Naive thymus-derived CD4-positive, alpha-beta T cell (primary cell): ENCODE data around the gene UBASH3B. TPM values are rescaled to one million over a fixed set of nuclear protein-coding genes. Genes with fewer than 3 reads are reported as not detected.

Experiments
- ATAC-seq: fragments of 150-1000 bp; cut with Tn5 transposase; 2 replicates; pipeline ENCODE4 v1.10.0; 2021; ENCODE audit warnings: mild to moderate bottlenecking, moderate library complexity
- CTCF ChIA-PET: fragments of 350-600 bp; sonication (Branson Sonifier 250); formaldehyde crosslinking; loops from one replicate; lab custom pipeline; 2021; ENCODE audit warnings: antibody characterized with exemption; lab: Charles Lee
- POLR2A ChIA-PET: fragments of 350-600 bp; sonication (Branson Sonifier 250); formaldehyde crosslinking; loops from one replicate; lab custom pipeline; 2021; ENCODE audit warnings: antibody characterized with exemption, inconsistent platforms; lab: Charles Lee
- DNase-seq, 9 donors: peaks; one replicate each; pipeline versions ENCODE4 v3.0.0 to v3.0.0-alpha.2; 2020 to 2022; ENCODE audit warnings: mixed read lengths in 1 of 9
- H3K27ac ChIP-seq: one replicate; pipeline ENCODE4 v1.7.0; 2013; ENCODE audit warnings: mild to moderate bottlenecking, low read depth, low read length, moderate library complexity
- H3K27me3 ChIP-seq, 2 donors: one replicate each; pipeline ENCODE4 v1.7.0; 2013; ENCODE audit warnings: low read length in 2 of 2, mild to moderate bottlenecking in 2 of 2, moderate library complexity in 2 of 2; ENCODE audit not compliant: control insufficient read depth in 2 of 2, insufficient read depth in 2 of 2
- H3K36me3 ChIP-seq, 3 experiments: 1 replicate in 2 of 3; 2 replicates in 1 of 3; pipeline ENCODE4 v1.7.0; 2013; ENCODE audit warnings: low read length in 3 of 3, mild to moderate bottlenecking in 3 of 3, moderate library complexity in 1 of 3; ENCODE audit not compliant: insufficient read depth in 3 of 3, control insufficient read depth in 2 of 3
- H3K4me1 ChIP-seq, 2 donors: one replicate each; pipeline ENCODE4 v1.7.0; 2013; ENCODE audit warnings: low read length in 2 of 2, mild to moderate bottlenecking in 2 of 2, moderate library complexity in 1 of 2; ENCODE audit not compliant: control insufficient read depth in 2 of 2, insufficient read depth in 2 of 2
- H3K4me3 ChIP-seq: 2 replicates; pipeline ENCODE4 v1.7.0; 2013; ENCODE audit warnings: mild to moderate bottlenecking, low read length
- H3K9me3 ChIP-seq, 3 experiments: 1 replicate in 2 of 3; 2 replicates in 1 of 3; pipeline ENCODE4 v1.7.0; 2013; ENCODE audit warnings: low read length in 3 of 3; ENCODE audit not compliant: control insufficient read depth in 2 of 3
- H3K27ac Mint-ChIP-seq, 9 donors: one replicate each; pipeline ENCODE4 v1.8.0; 2020 to 2022; ENCODE audit warnings: mixed read lengths in 9 of 9, mild to moderate bottlenecking in 8 of 9, moderate library complexity in 5 of 9, inconsistent platforms in 2 of 9
- H3K27me3 Mint-ChIP-seq, 5 donors: one replicate each; pipeline ENCODE4 v1.8.0; 2021 to 2022; ENCODE audit warnings: mixed read lengths in 5 of 5, mild to moderate bottlenecking in 1 of 5
- H3K36me3 Mint-ChIP-seq, 5 donors: one replicate each; pipeline ENCODE4 v1.8.0; 2020 to 2022; ENCODE audit warnings: mixed read lengths in 5 of 5, mild to moderate bottlenecking in 3 of 5, inconsistent platforms in 1 of 5
- H3K4me1 Mint-ChIP-seq, 7 donors: one replicate each; pipeline ENCODE4 v1.8.0; 2020 to 2022; ENCODE audit warnings: mixed read lengths in 7 of 7, mild to moderate bottlenecking in 3 of 7, inconsistent platforms in 1 of 7
- H3K4me3 Mint-ChIP-seq, 10 donors: one replicate each; pipeline ENCODE4 v1.8.0; 2020 to 2022; ENCODE audit warnings: mild to moderate bottlenecking in 10 of 10, mixed read lengths in 10 of 10, moderate library complexity in 6 of 10, inconsistent platforms in 2 of 10
- H3K9me3 Mint-ChIP-seq, 11 donors: one replicate each; pipeline ENCODE4 v1.8.0; 2020 to 2022; ENCODE audit warnings: mixed read lengths in 11 of 11, mild to moderate bottlenecking in 4 of 11, inconsistent platforms in 1 of 11, moderate library complexity in 1 of 11
- intact Hi-C, 2 donors: fragments of 100-400 bp; cut with micrococcal nuclease; formaldehyde crosslinking; loops; one replicate each; pipeline ENCODE4 v1.15.1; 2023
- polyA plus RNA-seq, 2 donors: library from polyadenylated mRNA; unstranded; fragments of 300-500 nt; fragmentation: Illumina TruSeq; gene quantifications; one replicate each; pipeline ENCODE4 v1.2.3, GENCODE V29; 2021
- total RNA-seq, 6 experiments: library from RNA in 5 of 6; stranded (reverse) in 5 of 6; gene quantifications; 1 replicate in 5 of 6; 2 replicates in 1 of 6; pipeline ENCODE4 v1.2.3 and lab custom pipeline; 2021 to 2026

The UBASH3B gene
- total and polyA plus RNA-seq, 7 experiments from 2014 or later, result 10.3 to 49.8 (median 42.3) TPM

- DNase-seq (no peak), ATAC-seq (no peak)
- no peak overlapping the region for H3K4me3 Mint-ChIP-seq
- peaks cover 0 to 10% (median 0%) of the 10 kb centered on the region in 5 donors for H3K27me3 Mint-ChIP-seq
- H3K4me1 Mint-ChIP-seq, result peaks cover 2 to 79% (median 61%) of the 10 kb centered on the region in 7 donors
- H3K36me3 Mint-ChIP-seq, result peaks cover 0 to 27% (median under 1%) of the 10 kb centered on the region in 5 donors
- Histone ChIP-seq H3K4me3 (no peak overlapping the region), H3K27me3 (no peaks in the 10 kb centered on the region), H3K9me3 (no peaks in the 10 kb centered on the region), H3K36me3 (peaks cover 0 to 8% (median 0%) of the 10 kb centered on the region in 3 experiments), H3K4me1 (no peaks in the 10 kb centered on the region), H3K27ac (no peak overlapping the region)
- intact Hi-C loops, result no loop called here
- no peaks in the 10 kb centered on the region for H3K9me3 Mint-ChIP-seq
- H3K27ac Mint-ChIP-seq, result no peak overlapping the region
- ChIA-PET CTCF (no interaction called here), POLR2A (interaction anchor here (0.6 kb wide), 1 partner anchor 144 kb away, joined by 3 read pairs; no protein-coding TSS in a partner anchor)
These were observed 117.4 kb downstream of the UBASH3B start for GRCh38 chr11:122772945-122773344.

DNA sequence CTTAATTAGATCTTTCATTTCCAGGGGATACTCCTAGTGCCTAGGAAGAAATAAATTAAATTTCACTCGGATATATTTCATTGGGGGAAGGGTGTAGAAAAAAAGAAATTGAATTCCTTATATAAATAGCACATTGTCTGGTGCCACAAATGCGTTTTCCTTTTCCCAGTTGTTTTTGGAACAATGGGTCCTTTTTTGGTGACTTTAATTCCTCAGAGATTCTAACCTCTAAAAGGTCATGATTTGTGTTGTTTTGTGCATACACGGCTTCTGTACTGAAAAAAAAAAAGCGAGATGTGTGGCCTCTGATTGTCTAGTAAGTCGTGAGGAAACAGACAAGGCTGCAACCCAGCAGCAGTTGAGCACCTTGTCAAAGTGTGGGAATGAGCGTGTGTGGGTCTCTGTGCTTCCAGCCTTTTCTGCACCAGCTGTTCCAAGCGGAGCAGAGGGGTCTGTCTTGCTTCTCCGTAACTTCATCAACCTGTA, 118.3 kb downstream of the UBASH3B start:
- H3K4me1 Mint-ChIP-seq, result peaks cover 6 to 79% (median 59%) of the 10 kb centered on the region in 7 donors
- no peak for ATAC-seq

GRCh38 chr11:122775675-122776271, 120.3 kb downstream of the UBASH3B start:
- Mint-ChIP-seq H3K27me3 (peaks cover 0 to 10% (median 0%) of the 10 kb centered on the region in 5 donors), H3K4me3 (no peak overlapping the region), H3K36me3 (peaks cover 0 to 23% (median 7%) of the 10 kb centered on the region in 5 donors), H3K9me3 (no peaks in the 10 kb centered on the region), H3K27ac (peak overlapping the region in 8 of 9 donors; percentile 15 to 78 (median 50)), H3K4me1 (peaks cover 6 to 64% (median 51%) of the 10 kb centered on the region in 7 donors)
- H3K9me3 ChIP-seq, result no peaks in the 10 kb centered on the region
- no peaks in the 10 kb centered on the region for H3K27me3 ChIP-seq
- H3K36me3 ChIP-seq, result peaks cover 0 to 32% (median 0%) of the 10 kb centered on the region in 3 experiments
- ChIA-PET POLR2A (no interaction called here), CTCF (interaction anchor here (0.8 to 1.1 kb wide), 3 partner anchors 120 to 245 kb away, joined by 3 read pairs; partner anchors contain the start of gene UBASH3B)
- H3K27ac ChIP-seq, result no peak overlapping the region
- intact Hi-C loops, result no loop called here
- ATAC-seq, result no peak
- H3K4me3 ChIP-seq, result no peak overlapping the region
- no peaks in the 10 kb centered on the region for H3K4me1 ChIP-seq
- no peak for DNase-seq

More for the DNA sequence above, 118.3 kb downstream of the UBASH3B start:
- ChIA-PET POLR2A (no interaction called here), CTCF (interaction anchor here (0.6 kb wide), 1 partner anchor 135 kb away, joined by 3 read pairs; no protein-coding TSS in a partner anchor)
- Histone ChIP-seq H3K4me1 (no peaks in the 10 kb centered on the region), H3K27ac (no peak overlapping the region), H3K4me3 (no peak overlapping the region), H3K27me3 (no peaks in the 10 kb centered on the region), H3K36me3 (peaks cover 0 to 12% (median 0%) of the 10 kb centered on the region in 3 experiments), H3K9me3 (no peaks in the 10 kb centered on the region)
- intact Hi-C loops, result no loop called here
- H3K9me3 Mint-ChIP-seq, result no peaks in the 10 kb centered on the region
- H3K27me3 Mint-ChIP-seq, result peaks cover 0 to 10% (median 0%) of the 10 kb centered on the region in 5 donors
- DNase-seq, result no peak
- peak overlapping the region in 1 of 9 donors; percentile 56 for H3K27ac Mint-ChIP-seq
- peaks cover 0 to 31% (median under 1%) of the 10 kb centered on the region in 5 donors for H3K36me3 Mint-ChIP-seq
- no peak overlapping the region for H3K4me3 Mint-ChIP-seq

GRCh38 chr11:122776546-122776945, 121.0 kb downstream of the UBASH3B start:
- no peak overlapping the region for H3K4me3 Mint-ChIP-seq
- POLR2A ChIA-PET, result interaction anchor here (0.6 kb wide), 1 partner anchor 1308 kb away, joined by 3 read pairs; no protein-coding TSS in a partner anchor
- no peaks in the 10 kb centered on the region for H3K9me3 Mint-ChIP-seq
- ATAC-seq (no peak), DNase-seq (no peak)
- peak overlapping the region in 8 of 9 donors; percentile 6 to 78 (median 34) for H3K27ac Mint-ChIP-seq
- intact Hi-C loops, result no loop called here
- no peaks in the 10 kb centered on the region for H3K27me3 ChIP-seq
- peaks cover 9 to 64% (median 46%) of the 10 kb centered on the region in 7 donors for H3K4me1 Mint-ChIP-seq
- peaks cover 0 to 10% (median 0%) of the 10 kb centered on the region in 5 donors for H3K27me3 Mint-ChIP-seq
- no peaks in the 10 kb centered on the region for H3K9me3 ChIP-seq
- H3K27ac ChIP-seq, result no peak overlapping the region
- H3K36me3 Mint-ChIP-seq, result peaks cover 0 to 23% (median 7%) of the 10 kb centered on the region in 5 donors
- H3K36me3 ChIP-seq, result peaks cover 0 to 35% (median 0%) of the 10 kb centered on the region in 3 experiments
- H3K4me3 ChIP-seq, result no peak overlapping the region
- no peaks in the 10 kb centered on the region for H3K4me1 ChIP-seq
- CTCF ChIA-PET, result interaction anchor here (0.8 kb wide), 1 partner anchor 121 kb away, joined by 3 read pairs; the partner anchor contains the start of gene UBASH3B

GRCh38 chr11:122777343-122777742, 121.8 kb downstream of the UBASH3B start:
- Mint-ChIP-seq H3K9me3 (no peaks in the 10 kb centered on the region), H3K36me3 (peaks cover 0 to 25% (median 7%) of the 10 kb centered on the region in 5 donors)

DNA sequence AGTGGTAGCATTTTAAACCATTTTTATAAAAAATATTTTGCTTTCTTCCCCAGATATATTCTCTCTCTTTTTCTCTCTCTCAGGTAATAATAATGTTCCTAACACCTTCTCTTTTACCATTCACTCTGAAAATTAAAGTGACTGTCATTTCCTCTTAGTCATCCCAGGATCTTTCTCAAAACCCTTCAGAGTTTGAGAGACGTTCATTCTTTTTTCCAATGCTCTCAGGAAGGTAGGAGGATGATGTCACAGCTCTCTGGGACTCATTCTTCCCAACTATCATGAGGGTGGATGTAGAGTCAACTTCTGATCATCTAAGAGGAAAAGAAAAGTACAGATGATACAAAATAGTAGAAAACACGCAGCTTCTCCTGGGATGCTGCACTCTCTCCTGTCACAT, 122.6 kb downstream of the UBASH3B start:
- Histone ChIP-seq H3K36me3 (peaks cover 0 to 46% (median 4%) of the 10 kb centered on the region in 3 experiments), H3K4me3 (no peak overlapping the region), H3K27me3 (no peaks in the 10 kb centered on the region), H3K4me1 (no peaks in the 10 kb centered on the region), H3K9me3 (no peaks in the 10 kb centered on the region), H3K27ac (no peak overlapping the region)
- ChIA-PET POLR2A (interaction anchor here (0.6 to 1.2 kb wide), 3 partner anchors 24 to 124 kb away, joined by 3 to 5 read pairs (median 3); no protein-coding TSS in a partner anchor), CTCF (interaction anchor here (0.6 to 8.1 kb wide), 5 partner anchors 23 to 151 kb away, joined by 3 to 83 read pairs (median 5); partner anchors contain the start of gene UBASH3B)
- ATAC-seq (no peak), DNase-seq (no peak)
- H3K27me3 Mint-ChIP-seq, result peaks cover 0 to 8% (median 0%) of the 10 kb centered on the region in 5 donors
- H3K9me3 Mint-ChIP-seq, result no peaks in the 10 kb centered on the region
- intact Hi-C loops, result no loop called here
- H3K4me1 Mint-ChIP-seq, result peaks cover 9 to 55% (median 40%) of the 10 kb centered on the region in 7 donors
- peaks cover 0 to 31% (median 12%) of the 10 kb centered on the region in 5 donors for H3K36me3 Mint-ChIP-seq
- H3K27ac Mint-ChIP-seq, result peak overlapping the region in 6 of 9 donors; percentile 19 to 63 (median 48)
- H3K4me3 Mint-ChIP-seq, result no peak overlapping the region

More at GRCh38 chr11:122777343-122777742, 121.8 kb downstream of the UBASH3B start:
- ATAC-seq, result no peak
- H3K9me3 ChIP-seq, result no peaks in the 10 kb centered on the region
- ChIA-PET POLR2A (no interaction called here), CTCF (interaction anchor here (1.1 to 8.1 kb wide), 4 partner anchors 19 to 150 kb away, joined by 4 to 83 read pairs (median 6); partner anchors contain the start of gene UBASH3B)
- H3K27ac Mint-ChIP-seq, result peak overlapping the region in 8 of 9 donors; percentile 25 to 78 (median 56)
- H3K27me3 ChIP-seq, result no peaks in the 10 kb centered on the region
- intact Hi-C loops, result no loop called here
- no peak overlapping the region for H3K4me3 Mint-ChIP-seq
- H3K4me1 Mint-ChIP-seq, result peaks cover 9 to 62% (median 44%) of the 10 kb centered on the region in 7 donors
- H3K27ac ChIP-seq, result no peak overlapping the region
- peaks cover 0 to 10% (median 0%) of the 10 kb centered on the region in 5 donors for H3K27me3 Mint-ChIP-seq
- H3K4me3 ChIP-seq, result no peak overlapping the region
- H3K36me3 ChIP-seq, result peaks cover 0 to 38% (median 0%) of the 10 kb centered on the region in 3 experiments
- DNase-seq, result no peak
- H3K4me1 ChIP-seq, result no peaks in the 10 kb centered on the region
